Cerebellar nuclear complex (tissue), 1 donor: Measurements from ENCODE around the gene SNRNP35.
"Not testable (repeated sequence)": the region's sequence is repeated elsewhere in the genome, so short reads cannot be mapped to it uniquely, and the experiment has no call there.

Experiments used
- DNase-seq, 2 experiments: peaks; one replicate each; lab custom pipeline; 2025; lab: John Stamatoyannopoulos, UW

SNRNP35 gene

DNA sequence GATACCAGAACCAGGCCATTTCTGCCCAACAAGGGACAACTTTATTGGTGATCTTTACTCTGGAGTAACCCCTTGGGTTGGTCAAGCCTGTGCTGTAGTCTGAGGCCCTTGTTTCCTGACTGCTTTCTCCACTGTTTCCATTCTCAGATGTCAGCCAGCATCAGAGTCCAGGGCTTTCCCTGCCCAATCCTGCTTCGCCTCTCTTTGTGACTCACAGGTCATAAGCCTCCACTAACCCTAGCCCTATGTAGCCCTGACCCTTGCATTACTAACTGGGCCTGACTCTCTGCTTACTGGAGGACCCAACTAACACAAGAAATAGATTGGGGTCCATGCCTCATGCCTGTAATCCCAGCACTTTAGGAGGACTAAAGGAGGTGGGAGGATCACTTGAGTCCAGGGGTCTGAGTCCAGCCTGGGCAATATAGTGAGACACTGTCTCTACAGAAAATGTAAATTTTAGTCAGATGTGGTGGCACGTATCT lies 8.6 kb upstream of the SNRNP35 start:
- no peak for DNase-seq

DNA sequence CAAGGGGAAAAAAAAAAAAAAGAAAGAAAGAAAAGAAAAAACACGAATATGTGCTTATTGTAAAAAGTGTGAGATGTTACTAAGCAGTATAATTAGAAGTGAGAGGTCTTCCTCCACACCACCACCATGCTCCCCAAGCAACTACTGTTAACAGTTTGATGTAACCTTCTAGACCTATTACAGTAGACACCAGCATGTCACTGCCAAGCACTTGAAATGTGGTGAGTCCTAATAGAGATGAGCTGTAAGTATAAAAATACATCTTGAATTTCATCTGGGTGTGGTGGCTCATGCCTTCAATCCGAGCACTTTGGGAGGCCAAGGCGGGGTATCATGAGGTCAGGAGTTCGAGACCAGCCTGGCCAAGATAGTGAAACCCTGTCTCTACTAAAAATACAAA lies 8.1 kb upstream of the SNRNP35 start:
- DNase-seq: no peak

DNA sequence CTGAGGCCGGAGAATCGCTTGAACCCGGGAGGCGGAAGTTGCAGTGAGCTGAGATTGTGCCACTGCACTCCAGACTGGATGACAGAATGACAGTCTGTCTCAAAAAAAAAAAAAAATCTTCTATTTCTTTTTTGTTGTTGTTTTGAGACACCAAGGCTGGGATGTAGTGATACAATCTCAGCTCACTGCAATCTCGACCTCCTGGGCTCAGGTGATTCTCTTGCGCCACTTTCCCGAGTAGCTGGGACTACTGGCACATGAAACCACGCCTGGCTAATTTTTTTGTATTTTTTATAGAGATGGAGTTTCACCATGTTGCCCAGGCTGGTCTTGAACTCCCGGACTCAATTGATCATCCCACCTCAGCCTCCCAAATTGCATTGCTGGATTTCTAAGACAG lies 7.3 kb upstream of the SNRNP35 start:
- DNase-seq: no peak

DNA sequence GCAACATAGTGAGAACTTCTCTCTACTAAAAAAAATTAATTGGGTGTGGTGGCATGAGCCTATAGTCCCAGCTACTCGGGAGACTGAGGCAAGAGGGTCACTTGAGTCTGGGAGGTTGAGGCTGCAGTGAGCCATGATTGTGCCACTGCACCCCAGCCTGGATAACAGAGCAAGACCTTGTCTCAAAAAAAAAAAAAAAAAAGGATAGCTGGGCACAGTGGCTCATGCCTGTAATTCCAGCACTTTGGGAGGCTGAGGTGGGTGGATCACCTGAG lies 5.7 kb upstream of the SNRNP35 start:
- DNase-seq: not testable (repeated sequence)

DNA sequence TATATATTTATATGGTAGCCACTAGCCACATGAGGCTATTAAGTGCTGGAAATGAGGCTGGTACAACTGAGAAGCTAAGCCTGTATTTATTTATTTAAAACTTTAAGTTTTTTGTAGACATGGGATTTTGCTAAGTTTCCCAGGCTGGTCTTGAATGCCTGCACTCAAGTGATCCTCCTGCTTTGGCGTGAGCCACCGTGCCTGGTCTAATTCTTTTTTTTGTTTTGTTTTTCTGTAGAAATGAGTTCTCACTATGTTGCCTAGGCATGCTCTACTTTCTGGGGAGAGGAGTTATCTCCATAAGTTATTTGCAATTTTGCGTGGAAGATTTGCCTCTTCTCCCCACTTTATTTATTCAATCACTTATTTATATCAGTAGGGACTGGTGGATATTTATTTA lies 4.8 kb upstream of the SNRNP35 start:
- DNase-seq: no peak

DNA sequence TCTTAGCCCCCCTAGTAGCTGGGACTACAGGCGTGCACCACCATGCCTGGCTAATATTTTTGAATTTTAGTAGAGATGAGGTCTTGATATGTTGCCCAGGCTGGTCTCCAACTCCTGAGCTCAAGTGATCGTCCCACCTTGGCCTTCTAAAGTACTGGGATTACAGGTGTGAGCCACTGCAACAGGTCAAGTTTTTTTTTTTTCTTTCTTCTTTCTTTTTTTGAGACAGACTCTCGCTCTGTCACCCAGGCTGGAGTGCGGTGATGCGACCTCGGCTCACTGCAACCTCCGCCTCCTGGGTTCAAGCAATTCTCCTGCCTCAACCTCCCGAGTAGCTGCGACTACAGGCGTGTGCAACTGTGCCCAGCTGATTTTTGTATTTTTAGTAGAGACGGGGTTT lies 5.2 kb downstream of the SNRNP35 start:
- DNase-seq: not testable (repeated sequence)

DNA sequence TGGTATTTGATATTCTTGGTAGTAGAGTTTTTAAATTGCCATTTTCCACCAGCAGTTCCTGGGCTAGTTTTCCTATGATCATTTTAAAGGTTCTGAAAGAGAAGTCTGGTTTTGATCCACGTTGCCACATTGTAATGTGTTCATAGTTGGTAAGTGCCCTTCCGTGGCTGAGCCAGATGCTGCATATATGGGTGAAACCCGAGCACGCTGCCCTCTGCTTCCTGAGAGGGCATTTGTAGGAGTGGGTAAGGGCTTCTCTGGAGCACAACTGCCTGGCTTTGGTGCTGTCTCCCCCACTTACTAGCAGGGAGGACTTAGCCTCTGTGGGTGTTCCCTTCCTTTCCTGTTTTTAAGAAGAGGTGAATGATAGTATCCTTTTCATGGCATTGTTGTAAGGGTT lies 7.1 kb downstream of the SNRNP35 start:
- no peak for DNase-seq

DNA sequence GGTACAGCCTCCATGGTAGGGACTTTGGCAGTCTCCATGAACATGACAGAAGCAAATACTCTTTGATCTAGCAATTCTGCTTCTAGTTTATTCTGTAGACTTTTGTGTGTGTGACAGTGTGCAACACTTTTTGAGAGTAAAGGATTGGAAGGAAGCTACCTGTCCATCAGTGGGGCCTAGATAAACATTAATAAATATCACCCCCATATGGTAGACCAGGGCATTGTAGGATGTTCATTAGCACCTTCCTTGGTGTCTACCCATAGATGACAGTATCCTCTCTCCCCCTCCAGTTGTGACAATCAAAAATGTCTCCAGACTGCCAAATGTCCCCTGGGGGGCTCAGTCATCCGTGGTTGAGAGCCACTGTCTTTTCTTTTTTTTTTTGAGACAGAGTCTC lies 10.8 kb downstream of the SNRNP35 start:
- no peak for DNase-seq

DNA sequence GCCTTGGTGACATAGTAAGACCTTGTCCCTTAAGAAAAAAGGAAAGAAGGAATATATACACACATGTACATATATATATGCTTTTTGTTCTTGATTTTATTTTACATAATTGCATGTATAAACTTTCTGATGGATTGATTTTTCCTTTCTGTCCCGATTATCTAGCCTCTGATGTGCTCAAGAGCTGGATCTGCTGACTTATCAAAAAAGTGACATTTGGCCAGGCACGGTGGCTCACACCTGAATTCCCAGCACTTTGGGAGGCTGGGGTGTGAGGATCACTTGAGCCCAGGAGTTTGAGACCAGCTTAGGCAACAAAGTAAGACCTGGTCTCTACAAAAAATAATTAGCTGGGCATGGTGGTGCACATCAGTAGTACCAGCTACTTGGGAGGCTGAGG lies 12.0 kb downstream of the SNRNP35 start:
- DNase-seq: no peak

DNA sequence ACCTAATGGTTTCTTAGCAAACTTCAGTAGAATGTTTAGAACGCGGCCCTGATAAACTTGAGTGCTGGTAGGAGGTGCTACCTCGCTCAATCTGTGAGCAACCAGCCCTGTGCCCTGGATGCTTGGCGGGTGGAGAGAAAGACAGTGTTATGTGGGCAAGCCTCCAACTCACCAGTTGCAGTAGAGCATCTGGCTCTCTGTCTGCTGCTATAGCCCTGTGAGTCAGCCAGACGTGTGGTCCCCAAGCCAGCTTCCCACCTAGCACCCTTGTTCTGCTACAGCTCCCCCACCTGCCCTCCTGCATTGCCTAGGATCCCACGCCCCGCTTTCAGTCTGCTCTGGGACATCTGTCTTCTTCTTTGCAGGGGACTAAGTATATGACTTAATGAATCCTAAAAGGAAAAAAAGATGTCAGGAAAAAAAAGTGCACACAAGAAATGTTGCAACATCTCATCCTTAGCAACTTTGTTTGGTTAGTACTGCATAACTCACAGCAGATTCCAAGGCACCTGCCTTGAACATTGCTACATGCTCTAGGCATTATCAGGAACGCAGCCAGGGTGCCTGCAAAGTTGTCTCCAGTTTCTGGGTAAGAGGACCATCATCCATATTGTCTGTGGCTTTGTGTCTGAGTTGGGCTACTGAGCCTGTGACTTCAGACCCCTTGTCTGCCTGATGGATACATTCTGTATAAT lies 13.6 kb downstream of the SNRNP35 start:
- DNase-seq: no peak

DNA sequence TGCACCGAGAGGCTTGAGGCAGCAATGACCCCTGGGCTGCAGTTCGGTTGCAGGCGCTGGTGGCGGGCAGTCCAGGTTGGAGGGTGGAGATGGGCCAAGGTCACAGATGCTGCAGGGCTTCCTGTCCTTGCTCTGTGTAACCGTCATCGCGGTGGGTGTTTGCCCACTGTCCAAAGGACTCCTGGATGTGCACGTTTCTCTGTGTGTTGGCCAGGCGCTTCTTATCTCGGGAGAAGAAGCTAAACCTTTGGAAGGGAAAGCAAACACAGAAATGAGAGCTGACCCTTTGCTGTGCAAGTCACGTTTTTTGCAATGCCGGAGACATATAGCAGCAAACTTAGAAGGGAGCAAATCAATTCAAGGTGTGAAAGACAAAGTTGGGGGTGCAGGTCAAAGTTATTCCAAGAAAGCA lies 14.5 kb downstream of the SNRNP35 start:
- DNase-seq: no peak

DNA sequence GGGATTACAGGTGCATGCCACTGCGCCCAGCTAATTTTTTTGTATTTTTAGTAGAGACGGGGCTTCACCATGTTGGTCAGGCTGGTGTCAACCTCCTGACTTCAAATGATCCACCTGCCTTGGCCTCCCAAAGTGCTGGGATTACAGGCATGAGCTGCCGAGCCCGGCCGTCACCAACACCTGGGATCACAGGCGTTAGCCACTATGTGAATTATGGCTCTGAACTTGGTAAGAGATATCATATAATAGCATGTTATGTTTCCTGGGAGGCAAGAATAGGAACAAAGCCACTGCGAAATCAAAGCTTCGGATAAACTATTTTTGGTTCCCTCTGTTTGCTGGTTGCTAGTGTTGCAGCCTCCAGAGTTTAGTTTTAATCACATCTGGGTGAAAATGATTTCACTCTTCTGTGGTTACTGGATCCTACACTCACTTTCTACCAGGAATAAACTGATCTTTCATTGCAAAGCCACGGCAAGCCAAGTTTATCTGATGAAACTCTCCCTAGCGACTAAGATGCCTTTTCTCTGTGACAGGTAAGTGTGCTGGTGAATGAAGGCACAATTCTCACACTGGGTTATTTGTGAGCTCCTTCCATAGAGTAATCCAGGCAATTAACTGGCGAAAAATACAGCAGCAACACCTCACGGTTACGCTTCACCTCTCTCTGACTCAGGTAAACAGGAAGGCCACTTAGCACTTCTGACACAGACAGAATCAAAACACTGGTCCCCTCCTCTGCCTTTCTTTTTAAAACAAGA lies 16.7 kb downstream of the SNRNP35 start:
- no peak for DNase-seq

DNA sequence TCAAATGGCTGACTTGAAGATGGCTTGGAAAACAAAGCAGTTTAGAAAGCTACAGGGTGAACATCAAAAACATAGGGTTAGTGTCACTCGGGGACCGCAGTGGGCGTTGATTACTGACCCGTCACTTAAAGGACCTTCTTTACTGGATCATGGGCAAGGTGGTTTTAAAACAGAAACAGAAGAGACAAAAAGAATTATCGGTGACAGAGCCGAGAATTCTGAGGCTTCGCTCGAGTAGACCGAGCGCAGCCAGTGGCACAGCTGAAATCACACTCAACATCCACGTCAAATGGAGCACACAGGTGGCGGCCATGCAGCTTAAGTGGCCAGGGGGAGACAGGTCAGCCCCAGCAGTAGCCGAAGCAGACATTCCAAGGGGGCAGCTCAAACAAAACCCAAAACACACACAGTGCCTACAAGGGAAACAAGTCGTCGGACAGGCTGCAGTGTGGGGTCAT lies 17.3 kb downstream of the SNRNP35 start:
- DNase-seq: no peak

DNA sequence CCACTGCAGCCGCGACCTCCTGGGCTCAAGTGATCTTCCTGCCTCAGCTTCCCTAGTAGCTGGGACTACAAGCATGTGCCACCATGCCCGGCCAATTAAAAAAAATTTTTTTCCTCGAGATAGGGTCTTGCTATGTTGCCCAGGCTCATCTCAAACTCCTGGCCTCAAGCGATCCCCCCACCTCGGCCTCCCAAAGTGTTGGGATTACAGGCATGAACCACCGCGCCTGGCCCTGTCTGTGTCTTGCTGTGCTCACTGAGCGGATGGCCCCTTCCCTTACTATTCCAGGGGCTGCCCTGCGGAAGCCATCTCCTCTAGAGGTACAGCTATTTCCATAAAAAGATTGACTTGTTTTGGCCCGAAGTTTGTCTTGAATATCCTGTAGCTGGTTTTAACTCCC lies 20.1 kb downstream of the SNRNP35 start:
- no peak for DNase-seq

DNA sequence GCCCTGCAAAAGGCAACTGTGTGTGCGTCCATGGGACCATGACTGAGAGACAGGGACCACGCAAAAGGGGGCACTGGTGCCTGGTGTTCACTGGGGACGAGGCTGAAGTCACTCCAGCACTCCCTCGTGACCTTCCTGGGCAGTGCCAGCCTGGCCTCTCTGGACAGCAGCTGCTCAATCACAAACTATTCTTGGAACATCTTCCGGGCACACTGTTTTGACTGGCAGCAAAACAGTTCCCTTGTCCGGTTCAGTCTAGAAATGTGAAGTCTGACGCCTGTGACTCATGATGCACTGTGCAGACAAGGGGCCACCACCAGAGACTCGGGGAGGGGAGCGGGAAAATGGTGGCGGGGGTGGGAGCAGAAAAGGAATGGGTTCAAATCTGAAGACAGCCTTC lies 20.8 kb downstream of the SNRNP35 start:
- no peak for DNase-seq

DNA sequence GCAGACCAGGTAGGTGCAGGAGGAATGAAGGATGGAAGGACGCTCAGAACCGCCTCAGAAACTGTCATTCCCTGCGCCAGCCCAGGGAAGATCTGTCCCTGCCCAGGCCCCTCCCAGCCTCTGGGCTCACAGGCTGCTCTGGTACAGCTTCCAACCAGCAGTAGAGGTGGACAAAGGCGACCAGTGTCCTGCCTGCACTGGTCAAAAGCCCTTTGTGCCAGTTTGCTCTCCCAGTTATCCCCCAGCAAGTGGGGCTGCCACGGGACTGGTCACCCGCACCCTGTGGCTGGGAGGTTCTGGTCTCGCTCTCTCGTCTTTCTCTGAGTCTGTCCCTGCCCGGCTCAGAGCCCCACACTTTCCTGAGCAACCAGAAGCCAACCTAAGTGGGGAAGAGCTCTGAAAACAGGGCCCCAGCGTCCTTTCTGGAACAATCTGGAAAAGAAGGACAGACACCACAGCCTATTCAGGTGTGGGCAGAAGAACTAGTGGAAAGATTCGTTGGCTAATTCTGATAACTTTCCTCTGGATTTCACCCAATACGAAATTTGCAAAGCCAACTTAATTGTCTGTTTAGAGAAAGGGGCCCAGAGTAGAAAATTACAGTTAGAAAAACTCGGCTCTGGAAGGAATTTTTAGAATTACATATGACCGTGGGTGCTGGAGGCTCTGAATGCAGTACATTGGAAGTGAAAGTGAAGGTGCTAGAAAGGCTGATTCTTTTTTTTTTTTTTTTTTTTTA lies 21.7 kb downstream of the SNRNP35 start:
- DNase-seq: no peak

DNA sequence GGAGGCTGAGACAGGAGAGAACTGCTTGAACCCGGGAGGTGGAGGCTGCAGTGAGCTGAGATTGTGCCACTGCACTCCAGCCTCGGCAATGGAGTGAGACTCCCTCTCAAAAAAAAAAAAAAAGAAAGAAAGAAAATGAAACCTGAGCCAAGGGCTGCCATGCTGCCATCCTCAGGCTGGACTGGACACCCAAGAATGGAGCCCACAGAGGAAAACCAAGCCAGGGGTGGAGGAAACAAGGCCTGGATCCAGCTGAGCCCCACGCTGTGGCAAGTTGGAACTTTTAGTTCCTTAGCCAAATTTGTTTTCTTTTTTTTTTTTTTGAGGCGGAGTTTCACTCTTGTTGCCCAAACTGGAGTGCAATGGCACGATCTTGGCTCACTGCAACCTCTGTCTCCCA lies 23.3 kb downstream of the SNRNP35 start:
- DNase-seq: not testable (repeated sequence)

DNA sequence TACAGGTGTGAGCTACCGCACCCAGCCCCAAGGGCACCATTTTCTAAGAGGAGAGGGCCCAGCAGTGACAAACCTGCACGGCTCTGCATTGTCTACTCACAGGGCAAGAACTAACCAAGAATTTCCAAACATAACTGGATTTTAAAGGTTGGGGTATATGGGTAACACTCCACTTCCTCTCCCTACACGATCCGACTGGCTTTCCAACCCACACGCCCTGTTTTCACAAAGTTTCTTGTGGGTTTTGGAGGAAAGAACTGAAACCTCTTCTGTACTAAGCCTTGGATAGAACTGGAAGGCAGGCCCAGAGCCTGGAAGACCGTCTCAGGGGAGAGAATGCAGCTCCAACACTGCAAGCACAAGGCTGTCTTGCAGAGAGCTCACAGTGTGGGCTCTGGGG lies 24.9 kb downstream of the SNRNP35 start:
- no peak for DNase-seq

DNA sequence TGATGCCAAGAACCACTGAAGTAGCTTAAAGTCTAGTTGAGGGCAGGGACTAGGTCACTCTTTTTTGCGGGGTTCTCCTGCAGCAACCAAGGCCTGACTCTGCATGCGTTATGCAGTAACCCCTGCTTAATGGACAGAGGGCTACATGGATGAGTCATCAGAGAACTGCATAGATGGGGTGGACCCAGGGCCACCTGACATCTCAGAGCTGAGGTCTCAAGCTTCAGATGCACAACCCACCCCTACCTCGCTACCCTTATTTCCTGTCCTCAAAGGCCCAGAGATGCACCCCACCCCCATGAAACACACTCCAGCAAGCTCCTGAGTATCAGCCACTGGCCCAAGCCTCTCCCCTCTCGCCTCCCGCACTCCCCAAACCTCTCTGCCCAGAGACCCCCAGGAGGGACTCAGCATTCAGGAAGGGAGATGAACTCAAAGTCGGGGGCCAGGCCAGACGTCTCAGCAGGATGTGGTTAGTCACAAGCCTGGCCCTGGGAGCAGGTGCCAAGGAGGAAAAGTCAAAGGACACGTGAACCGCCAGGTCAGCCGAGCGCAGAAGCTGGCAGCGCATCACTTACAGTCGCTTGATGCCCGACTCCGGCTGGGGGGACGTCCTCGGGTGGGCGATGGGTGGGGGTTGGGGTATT lies 25.8 kb downstream of the SNRNP35 start:
- DNase-seq: no peak

DNA sequence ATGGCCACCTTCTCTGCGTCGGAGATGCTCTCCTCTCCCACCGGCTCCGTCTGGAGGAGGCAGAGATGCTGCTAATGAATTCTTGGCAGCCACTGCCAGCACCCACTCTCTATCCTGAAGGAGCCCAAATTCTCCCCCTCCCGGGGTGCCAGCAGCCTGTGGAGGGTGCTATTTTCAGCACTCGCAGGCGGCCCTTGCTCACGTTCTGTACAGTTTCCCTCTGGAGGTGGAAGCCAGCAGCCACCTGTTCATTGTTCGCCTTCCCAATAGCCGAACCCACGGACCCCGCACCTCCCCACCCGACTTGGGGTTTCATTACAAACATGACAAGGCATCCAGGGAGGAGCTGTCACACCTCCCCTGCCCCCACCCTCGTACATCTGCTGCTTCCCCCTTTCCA lies 27.8 kb downstream of the SNRNP35 start:
- DNase-seq: no peak

DNA sequence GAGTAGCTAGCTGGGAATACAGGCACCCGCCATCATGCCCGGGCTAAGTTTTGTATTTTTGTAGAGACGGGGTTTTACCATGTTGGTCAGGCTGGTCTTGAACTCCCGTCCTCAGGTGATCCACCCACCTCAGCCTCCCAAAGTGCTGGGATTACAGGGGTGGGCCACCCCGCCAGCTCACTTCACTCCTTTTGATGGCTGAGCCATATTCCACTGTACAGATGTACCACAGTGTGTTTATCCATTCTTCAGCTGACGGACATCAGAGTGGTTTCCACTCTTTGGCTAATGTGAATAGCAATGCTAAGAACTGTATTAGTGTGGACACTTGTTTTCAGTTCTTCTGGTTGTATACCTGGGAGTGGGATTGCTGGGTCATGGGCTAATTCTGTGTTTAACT lies 29.5 kb downstream of the SNRNP35 start:
- DNase-seq: no peak

DNA sequence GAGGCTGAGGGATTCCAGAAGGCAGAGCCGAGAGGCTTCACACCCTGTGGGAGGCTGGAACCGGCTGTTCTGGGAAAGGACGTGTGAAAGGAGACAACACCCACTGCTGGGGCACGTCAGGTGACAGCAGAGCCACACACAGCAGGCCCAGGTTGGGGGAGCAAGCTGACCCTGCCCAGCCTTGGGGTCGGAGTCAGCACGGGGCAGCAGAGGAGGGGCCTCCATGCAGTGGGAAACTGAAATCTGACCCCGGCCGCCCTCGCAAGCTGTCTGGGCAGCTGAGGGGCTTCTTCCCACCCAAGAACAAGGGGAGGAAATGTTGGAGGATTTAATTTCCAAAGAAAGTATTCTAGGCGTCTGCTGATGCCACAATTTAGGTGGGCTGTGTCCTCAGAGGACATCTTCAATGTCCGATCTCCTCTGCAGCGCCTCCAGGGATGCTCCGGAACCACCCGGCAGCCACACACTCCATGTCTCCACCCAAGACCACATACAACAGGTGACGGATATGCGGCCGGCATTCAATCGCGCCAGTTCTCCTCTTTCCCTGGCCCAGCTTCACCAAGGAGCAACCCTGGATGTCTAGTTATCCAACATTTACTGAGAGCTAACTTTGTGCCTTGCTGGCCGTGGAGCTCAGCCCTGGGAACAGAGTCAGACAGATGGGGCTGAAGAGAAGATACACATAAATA lies 30.7 kb downstream of the SNRNP35 start:
- DNase-seq: no peak
